Epidermal melanocyte (primary cell): ENCODE results near the gene LMTK2.

Source experiments
- DNase-seq: peaks from one replicate; pipeline ENCODE4 v3.0.0; 2011; ENCODE audit warnings: low spot score; ENCODE audit not compliant: insufficient read length

The LMTK2 gene

GRCh38 chr7:98234429-98235147 is 127.9 kb downstream of the LMTK2 start:
- no peak for DNase-seq

- DNase-seq: no peak
Measured at GRCh38 chr7:98235901-98236300, 129.2 kb downstream of the LMTK2 start.

GRCh38 chr7:98236355-98237185 is 129.9 kb downstream of the LMTK2 start:
- DNase-seq: no peak

- DNase-seq: no peak
Measured at GRCh38 chr7:98238076-98238475, 131.4 kb downstream of the LMTK2 start.

GRCh38 chr7:98238976-98239375 is 132.3 kb downstream of the LMTK2 start:
- DNase-seq: no peak

- DNase-seq: peak; percentile 75
Measured at GRCh38 chr7:98240961-98241673, 134.5 kb downstream of the LMTK2 start.

- peak; percentile 10 for DNase-seq
Measured at GRCh38 chr7:98241674-98242241, 135.1 kb downstream of the LMTK2 start.

GRCh38 chr7:98242342-98242741 is 135.7 kb downstream of the LMTK2 start:
- DNase-seq: no peak

GRCh38 chr7:98242934-98243333 is 136.3 kb downstream of the LMTK2 start:
- no peak for DNase-seq

- peak; percentile 12 for DNase-seq
Measured at GRCh38 chr7:98244871-98245270, 138.2 kb downstream of the LMTK2 start.

- no peak for DNase-seq
Measured at GRCh38 chr7:98248156-98248555, 141.5 kb downstream of the LMTK2 start.

- no peak for DNase-seq
Measured at GRCh38 chr7:98249106-98249505, 142.4 kb downstream of the LMTK2 start.

GRCh38 chr7:98250789-98251188 is 144.1 kb downstream of the LMTK2 start:
- no peak for DNase-seq

GRCh38 chr7:98251231-98251600 is 144.6 kb downstream of the LMTK2 start:
- no peak for DNase-seq

- DNase-seq: peak; percentile 99
Measured at GRCh38 chr7:98251601-98252424, 145.2 kb downstream of the LMTK2 start, which contains the start of gene TECPR1. Gene TECPR1 (minus strand): TSS chr7:98252232. CDS start chr7:98246146, 6,086 bp downstream.

- no peak for DNase-seq
Measured at GRCh38 chr7:98252425-98253054, 145.9 kb downstream of the LMTK2 start.

- no peak for DNase-seq
Measured at GRCh38 chr7:98254516-98254915, 147.9 kb downstream of the LMTK2 start.

- DNase-seq: no peak
Measured at GRCh38 chr7:98254951-98255610, 148.4 kb downstream of the LMTK2 start.

- DNase-seq: no peak
Measured at GRCh38 chr7:98256431-98256830, 149.8 kb downstream of the LMTK2 start.

GRCh38 chr7:98257701-98258100 is 151.0 kb downstream of the LMTK2 start:
- DNase-seq: no peak
